HEK293 (cell line): ENCODE measurements around the gene POTEH.
"Not testable (repeated sequence)": the region's sequence is repeated elsewhere in the genome, so short reads cannot be mapped to it uniquely, and the experiment has no call there.

Experiments
- CTCF ChIA-PET: fragments of 350-600 bp; formaldehyde crosslinking; extraction: SDS; loops from one replicate; lab custom pipeline; 2021; ENCODE audit warnings: antibody characterized with exemption; lab: Yijun Ruan, JAX
- POLR2A ChIA-PET: fragments of 300-600 bp; formaldehyde crosslinking; extraction: SDS; loops from one replicate; lab custom pipeline; 2020; ENCODE audit warnings: antibody characterized with exemption, inconsistent platforms; lab: Yijun Ruan, JAX
- H3K27ac ChIP-seq: fragments of 200-500 bp; sonication (Bioruptor generic); 2 replicates; pipeline ENCODE4 v1.5.1; 2014; ENCODE audit warnings: low read depth, low read length, control low read depth, inconsistent platforms; ENCODE audit errors: extremely low read depth
- H3K36me3 ChIP-seq, 2 experiments: fragments of 200-500 bp in 1 of 2; sonication (Bioruptor generic) in 1 of 2; 1 replicate in 1 of 2; 2 replicates in 1 of 2; pipeline ENCODE4 v1.5.1; 2014 to 2017; ENCODE audit warnings: inconsistent platforms in 2 of 2, low read length in 2 of 2; ENCODE audit not compliant: control insufficient read depth in 2 of 2, insufficient read depth in 1 of 2
- H3K4me1 ChIP-seq: fragments of 200-500 bp; sonication (Bioruptor generic); 2 replicates; pipeline ENCODE4 v1.5.1; 2014; ENCODE audit warnings: mild to moderate bottlenecking, low read length, inconsistent platforms; ENCODE audit not compliant: control insufficient read depth, insufficient read depth
- H3K4me3 ChIP-seq: 2 replicates; pipeline ENCODE4 v1.5.1; 2011; ENCODE audit warnings: low read depth, mild to moderate bottlenecking, control low read depth, low read length, moderate library complexity
- H3K9me3 ChIP-seq: fragments of 200-500 bp; sonication (Bioruptor generic); 2 replicates; pipeline ENCODE4 v1.5.1; 2014; ENCODE audit warnings: low read depth, low read length, inconsistent platforms; ENCODE audit not compliant: control insufficient read depth, insufficient read depth

POTEH gene

GRCh38 chr22:15689749-15690125 lies at the start of gene POTEH:
Gene POTEH (plus strand): TSS chr22:15690026. CDS start chr22:15690078, 52 bp downstream.
- H3K9me3 ChIP-seq, POLR2A ChIA-PET, H3K4me3 ChIP-seq, H3K36me3 ChIP-seq, H3K4me1 ChIP-seq, H3K27ac ChIP-seq, CTCF ChIA-PET: not testable (repeated sequence)

GRCh38 chr22:15642288-15642861 lies 47.5 kb upstream of the POTEH start:
- H3K9me3 ChIP-seq, H3K4me1 ChIP-seq, H3K4me3 ChIP-seq, CTCF ChIA-PET, H3K27ac ChIP-seq, H3K36me3 ChIP-seq, POLR2A ChIA-PET: not testable (repeated sequence)

- H3K4me3 ChIP-seq, H3K4me1 ChIP-seq, H3K36me3 ChIP-seq, H3K27ac ChIP-seq, CTCF ChIA-PET, H3K9me3 ChIP-seq, POLR2A ChIA-PET: not testable (repeated sequence)
These were observed 37.9 kb upstream of the POTEH start for GRCh38 chr22:15651954-15652353.

DNA sequence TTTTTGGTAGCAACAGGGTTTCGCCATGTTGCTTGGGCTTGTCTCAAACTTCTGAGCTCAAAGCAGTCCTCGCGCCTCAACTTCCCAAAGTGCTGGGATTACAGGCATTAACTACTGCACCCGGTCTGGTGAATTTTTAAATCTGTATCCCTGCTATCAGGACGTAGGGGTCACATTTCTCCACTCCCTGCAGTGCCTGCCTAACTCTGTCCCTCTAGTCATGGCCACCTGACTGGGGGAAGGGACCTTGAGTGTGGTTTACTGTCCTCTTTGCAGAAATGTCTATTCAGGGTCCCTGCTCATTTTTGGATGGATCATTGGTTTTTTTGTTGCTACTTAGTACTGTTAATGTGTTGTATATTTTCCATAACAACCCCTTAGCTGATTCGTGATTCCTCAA lies 37.1 kb upstream of the POTEH start:
- H3K27ac ChIP-seq, POLR2A ChIA-PET, H3K36me3 ChIP-seq, H3K9me3 ChIP-seq, CTCF ChIA-PET, H3K4me3 ChIP-seq, H3K4me1 ChIP-seq: not testable (repeated sequence)

GRCh38 chr22:15653241-15653640 lies 36.6 kb upstream of the POTEH start:
- POLR2A ChIA-PET, H3K27ac ChIP-seq, H3K36me3 ChIP-seq, CTCF ChIA-PET, H3K4me3 ChIP-seq, H3K4me1 ChIP-seq, H3K9me3 ChIP-seq: not testable (repeated sequence)

DNA sequence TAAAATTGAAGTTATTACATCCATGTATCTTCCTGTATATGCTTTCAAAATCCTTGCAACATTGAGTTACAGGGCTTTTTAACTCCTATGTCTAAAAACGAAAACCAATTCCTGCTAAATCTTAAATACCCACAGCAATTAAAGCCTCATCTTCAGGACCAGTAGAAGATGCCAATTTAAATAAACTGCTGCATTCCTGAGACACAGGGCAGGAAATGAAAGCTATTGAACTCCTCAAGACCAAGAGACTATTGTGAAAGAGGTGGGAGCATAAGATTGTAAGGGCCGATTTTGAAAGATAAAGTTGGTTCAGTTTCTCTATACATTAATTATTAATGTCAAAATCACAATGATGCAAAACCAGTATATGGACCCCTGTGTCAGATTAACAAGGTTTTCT lies 28.7 kb upstream of the POTEH start:
- H3K4me1 ChIP-seq, POLR2A ChIA-PET, H3K4me3 ChIP-seq, CTCF ChIA-PET, H3K36me3 ChIP-seq, H3K27ac ChIP-seq, H3K9me3 ChIP-seq: not testable (repeated sequence)

- POLR2A ChIA-PET, H3K4me1 ChIP-seq, H3K9me3 ChIP-seq, CTCF ChIA-PET, H3K4me3 ChIP-seq, H3K36me3 ChIP-seq, H3K27ac ChIP-seq: not testable (repeated sequence)
These were observed 25.1 kb upstream of the POTEH start for GRCh38 chr22:15664682-15665081.

DNA sequence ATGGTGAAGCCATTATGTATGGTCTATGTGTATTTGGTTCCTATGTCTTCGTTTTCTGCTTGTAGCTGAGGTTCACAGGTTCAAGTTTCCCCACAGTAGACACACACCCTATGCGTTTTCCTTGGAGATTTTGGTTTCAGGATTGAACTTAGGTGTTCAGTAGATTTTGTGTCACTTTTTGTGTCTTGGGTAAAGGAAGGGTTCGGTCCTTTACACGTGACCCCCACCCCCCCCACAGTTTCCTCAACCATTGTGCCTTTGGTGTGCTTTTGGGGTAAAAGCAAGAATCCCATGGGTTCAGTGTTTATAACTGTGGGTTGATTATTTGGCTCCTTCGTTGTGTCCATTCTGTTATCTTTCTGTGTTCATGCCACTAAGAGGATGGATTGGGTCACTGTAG lies 24.3 kb upstream of the POTEH start:
- H3K9me3 ChIP-seq, H3K4me3 ChIP-seq, POLR2A ChIA-PET, H3K36me3 ChIP-seq, H3K4me1 ChIP-seq, H3K27ac ChIP-seq, CTCF ChIA-PET: not testable (repeated sequence)

DNA sequence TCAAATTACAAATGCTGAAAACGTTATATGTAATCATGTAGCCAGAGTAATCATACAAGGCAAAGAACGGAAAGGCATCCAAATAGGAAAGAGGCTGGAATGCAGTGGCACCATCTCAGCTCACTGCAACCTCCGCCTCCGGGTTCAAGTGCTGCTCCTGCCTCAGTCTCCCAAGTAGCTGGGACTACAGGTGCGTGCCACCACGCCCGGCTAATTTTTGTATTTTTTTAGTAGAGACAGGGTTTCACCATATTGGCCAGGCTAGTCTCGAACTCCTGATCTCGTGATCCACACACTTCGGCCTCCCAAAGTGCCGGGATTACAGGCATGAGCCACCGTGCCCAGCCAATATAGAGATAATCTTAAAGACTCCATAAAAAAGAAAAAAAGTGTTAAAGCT lies 20.4 kb upstream of the POTEH start:
- H3K36me3 ChIP-seq, H3K9me3 ChIP-seq, H3K27ac ChIP-seq, H3K4me3 ChIP-seq, H3K4me1 ChIP-seq, POLR2A ChIA-PET, CTCF ChIA-PET: not testable (repeated sequence)

GRCh38 chr22:15679702-15680101 lies 10.1 kb upstream of the POTEH start:
- POLR2A ChIA-PET, CTCF ChIA-PET, H3K9me3 ChIP-seq, H3K36me3 ChIP-seq, H3K27ac ChIP-seq, H3K4me3 ChIP-seq, H3K4me1 ChIP-seq: not testable (repeated sequence)

DNA sequence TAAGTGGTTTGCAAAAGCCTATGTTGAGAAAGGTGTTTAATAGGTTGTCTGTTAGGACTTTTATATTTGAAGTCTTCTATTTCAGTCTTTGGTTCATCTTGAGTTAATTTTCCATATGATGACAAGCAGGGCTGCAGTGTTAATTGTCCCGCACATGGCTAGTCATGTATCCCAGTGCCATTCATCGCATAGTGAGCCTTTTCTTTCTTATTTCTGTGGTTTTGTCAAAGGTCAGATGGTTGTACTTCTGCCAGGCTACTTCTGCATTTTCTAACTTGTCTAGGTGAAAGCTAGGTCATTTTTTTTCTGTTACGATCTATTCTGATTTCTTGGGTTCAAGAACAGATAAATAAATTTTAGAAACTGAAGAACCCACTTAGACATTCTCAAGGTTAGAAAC lies 5.7 kb upstream of the POTEH start:
- CTCF ChIA-PET, H3K4me3 ChIP-seq, H3K4me1 ChIP-seq, H3K27ac ChIP-seq, H3K36me3 ChIP-seq, POLR2A ChIA-PET, H3K9me3 ChIP-seq: not testable (repeated sequence)

DNA sequence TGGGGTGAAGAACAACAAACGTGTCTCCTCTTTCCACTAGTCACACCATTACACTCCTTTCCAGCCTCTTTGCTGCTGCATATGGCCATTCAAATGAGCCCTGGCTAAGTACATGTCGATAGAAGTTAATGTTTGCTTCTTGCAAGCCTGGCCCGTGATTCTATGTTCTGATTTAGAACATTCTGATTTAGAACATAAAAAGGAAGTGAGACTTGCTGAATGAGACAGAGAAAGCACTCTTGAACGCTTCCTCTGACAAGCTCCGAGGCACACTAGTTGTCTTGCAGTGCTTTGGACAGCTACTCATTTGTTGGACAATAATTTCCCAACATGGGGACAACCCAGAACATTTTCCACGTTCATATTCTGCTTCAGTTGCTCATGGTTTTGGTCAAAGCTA lies 5.1 kb upstream of the POTEH start:
- H3K9me3 ChIP-seq, CTCF ChIA-PET, POLR2A ChIA-PET, H3K27ac ChIP-seq, H3K36me3 ChIP-seq, H3K4me1 ChIP-seq, H3K4me3 ChIP-seq: not testable (repeated sequence)
